GM10248 (cell line): Measurements from ENCODE around the gene PNKD.

Experiments
- CTCF ChIA-PET: fragments of 300-600 bp; sonication (Branson Sonifier 250); formaldehyde crosslinking; extraction: SDS; loops from one replicate; lab custom pipeline; 2021; ENCODE audit warnings: antibody characterized with exemption; lab: Yijun Ruan, JAX
- POLR2A ChIA-PET: fragments of 350-650 bp; sonication (Branson Sonifier 250); formaldehyde crosslinking; extraction: SDS; loops from one replicate; lab custom pipeline; 2020; ENCODE audit warnings: antibody characterized with exemption; lab: Yijun Ruan, JAX
- DNase-seq: peaks from one replicate; pipeline ENCODE4 v3.0.0; 2012; ENCODE audit errors: extremely low spot score
- TF ChIP-seq, protein P1 (sequence below): IDR thresholded peaks from 2 replicates; pipeline ENCODE4 v1.5.1; 2012; ENCODE audit warnings: mild to moderate bottlenecking, low read depth; ENCODE audit errors: extremely low read depth, missing control alignments, control extremely low read depth

Gene PNKD

GRCh38 chr2:218269900-218270720 lies at the start of gene PNKD, which contains the start of gene AAMP:
Gene PNKD (plus strand): TSS chr2:218270519. CDS start chr2:218270536, 17 bp downstream.
Gene AAMP (minus strand): TSS chr2:218270137. CDS start chr2:218270086, 51 bp downstream.
- DNase-seq = peak; percentile 99
- TF ChIP-seq, protein P1, sequence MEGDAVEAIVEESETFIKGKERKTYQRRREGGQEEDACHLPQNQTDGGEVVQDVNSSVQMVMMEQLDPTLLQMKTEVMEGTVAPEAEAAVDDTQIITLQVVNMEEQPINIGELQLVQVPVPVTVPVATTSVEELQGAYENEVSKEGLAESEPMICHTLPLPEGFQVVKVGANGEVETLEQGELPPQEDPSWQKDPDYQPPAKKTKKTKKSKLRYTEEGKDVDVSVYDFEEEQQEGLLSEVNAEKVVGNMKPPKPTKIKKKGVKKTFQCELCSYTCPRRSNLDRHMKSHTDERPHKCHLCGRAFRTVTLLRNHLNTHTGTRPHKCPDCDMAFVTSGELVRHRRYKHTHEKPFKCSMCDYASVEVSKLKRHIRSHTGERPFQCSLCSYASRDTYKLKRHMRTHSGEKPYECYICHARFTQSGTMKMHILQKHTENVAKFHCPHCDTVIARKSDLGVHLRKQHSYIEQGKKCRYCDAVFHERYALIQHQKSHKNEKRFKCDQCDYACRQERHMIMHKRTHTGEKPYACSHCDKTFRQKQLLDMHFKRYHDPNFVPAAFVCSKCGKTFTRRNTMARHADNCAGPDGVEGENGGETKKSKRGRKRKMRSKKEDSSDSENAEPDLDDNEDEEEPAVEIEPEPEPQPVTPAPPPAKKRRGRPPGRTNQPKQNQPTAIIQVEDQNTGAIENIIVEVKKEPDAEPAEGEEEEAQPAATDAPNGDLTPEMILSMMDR = no peak
- POLR2A ChIA-PET = interaction anchor here (0.6 to 1.3 kb wide), 4 partner anchors 12 to 20 kb away, joined by 3 to 9 read pairs (median 4); no protein-coding TSS in a partner anchor
- CTCF ChIA-PET = interaction anchor here (0.7 to 6.9 kb wide), 15 partner anchors 8 to 577 kb away, joined by 3 to 115 read pairs (median 4); partner anchors contain the start of genes CATIP, GPBAR1 and TMBIM1

DNA sequence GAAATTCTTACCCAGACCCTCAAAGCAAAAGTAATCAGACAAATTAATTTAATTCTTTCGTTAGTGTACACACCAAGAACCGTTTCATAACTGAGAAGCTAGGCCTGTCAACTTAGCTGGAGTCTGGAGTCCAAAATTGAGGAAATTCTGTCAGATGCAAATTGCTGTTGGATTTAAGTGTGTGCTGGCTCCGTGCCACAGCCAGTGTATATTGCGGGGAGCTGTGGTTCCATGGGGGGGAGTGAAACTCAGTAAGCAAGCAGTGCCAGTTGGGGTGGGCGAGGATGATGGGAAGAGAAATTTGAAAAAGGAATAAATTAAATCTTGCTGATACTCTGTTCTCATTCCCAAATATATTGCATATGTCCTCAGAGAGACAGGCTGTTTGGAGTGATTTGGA lies 49.3 kb upstream of the PNKD start:
- CTCF ChIA-PET = interaction anchor here (3.2 kb wide), 1 partner anchor 9 kb away, joined by 16 read pairs; no protein-coding TSS in a partner anchor
- TF ChIP-seq, protein P1 = no peak
- POLR2A ChIA-PET = no interaction called here
- DNase-seq = no peak

- no peak for DNase-seq
- TF ChIP-seq, protein P1 = no peak
- CTCF ChIA-PET = interaction anchor here (3.2 kb wide), 1 partner anchor 7 kb away, joined by 16 read pairs; no protein-coding TSS in a partner anchor
- POLR2A ChIA-PET = no interaction called here
Measured at GRCh38 chr2:218223046-218223445, 47.3 kb upstream of the PNKD start.

GRCh38 chr2:218224186-218224585 lies 46.1 kb upstream of the PNKD start:
- TF ChIP-seq, protein P1 = no peak
- DNase-seq = no peak
- POLR2A ChIA-PET = no interaction called here
- CTCF ChIA-PET = no interaction called here

GRCh38 chr2:218226903-218227302 lies 43.4 kb upstream of the PNKD start:
- ChIA-PET CTCF (interaction anchor here (1.1 to 1.9 kb wide), 5 partner anchors 14 to 621 kb away, joined by 3 to 10 read pairs (median 4); no protein-coding TSS in a partner anchor), POLR2A (no interaction called here)
- no peak for DNase-seq
- TF ChIP-seq, protein P1 = no peak

- no peak for DNase-seq
- CTCF ChIA-PET = interaction anchor here (0.8 to 6.7 kb wide), 9 partner anchors 7 to 619 kb away, joined by 3 to 39 read pairs (median 5); partner anchors contain the start of genes AAMP and PNKD
- TF ChIP-seq, protein P1 = no peak
- POLR2A ChIA-PET = no interaction called here
Measured at GRCh38 chr2:218228366-218229090, 41.8 kb upstream of the PNKD start.
